Activated T-helper 1 cell treated with anti-CD3 and anti-CD28 coated beads, Interleukin-2, amount 50 U/mL, for 16 hours (primary cell): Measurements from ENCODE around the gene RASGRP2.
A peak's percentile ranks its signal among the peaks of the same experiment; 100 is the strongest.

Experiments
- DNase-seq, 2 donors: peaks; one replicate each; pipeline ENCODE4 v3.0.0-alpha.2; 2020; ENCODE audit warnings: low read depth in 1 of 2, low spot score in 1 of 2

Gene RASGRP2

DNA sequence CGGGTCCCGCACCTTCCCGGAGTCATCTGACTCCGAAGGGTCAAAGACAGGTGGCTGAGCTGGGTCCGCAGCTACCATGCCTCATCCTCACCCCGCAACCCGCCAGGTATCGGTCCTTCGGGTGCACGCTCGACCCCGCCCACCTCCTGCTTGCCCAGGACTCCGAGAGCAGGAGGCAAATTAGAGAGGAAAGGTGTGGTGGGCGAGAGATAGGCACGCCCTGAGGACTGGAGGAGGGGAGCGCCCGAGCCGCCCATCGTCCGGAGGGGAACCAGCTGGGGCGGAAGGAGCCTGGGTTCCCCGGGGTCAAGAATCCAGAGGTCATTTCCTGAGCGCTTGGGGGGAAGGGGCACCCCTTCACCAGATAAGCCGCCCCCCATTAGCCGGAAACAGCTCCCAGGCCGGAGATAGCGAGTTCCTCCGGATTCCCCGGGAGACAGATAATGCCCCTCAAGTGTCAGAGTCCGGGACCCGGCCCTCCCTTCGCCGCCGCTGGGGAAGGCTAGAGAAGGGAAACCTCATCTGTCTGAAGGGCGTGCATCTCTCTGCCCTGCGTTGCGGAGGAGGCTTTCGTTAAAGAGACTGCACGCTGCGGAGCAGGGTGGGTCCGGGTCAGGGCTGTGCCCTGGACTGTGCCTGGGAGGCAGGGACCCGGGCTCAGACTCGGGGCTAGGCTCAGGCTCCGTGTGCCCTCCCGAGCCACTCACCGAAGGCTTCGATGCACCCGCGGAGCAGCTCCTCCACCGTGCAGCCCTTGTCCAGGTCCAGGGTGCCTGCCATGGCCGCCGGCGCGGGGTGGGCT is 1.7 kb downstream of the RASGRP2 start:
- DNase-seq: no peak

DNA sequence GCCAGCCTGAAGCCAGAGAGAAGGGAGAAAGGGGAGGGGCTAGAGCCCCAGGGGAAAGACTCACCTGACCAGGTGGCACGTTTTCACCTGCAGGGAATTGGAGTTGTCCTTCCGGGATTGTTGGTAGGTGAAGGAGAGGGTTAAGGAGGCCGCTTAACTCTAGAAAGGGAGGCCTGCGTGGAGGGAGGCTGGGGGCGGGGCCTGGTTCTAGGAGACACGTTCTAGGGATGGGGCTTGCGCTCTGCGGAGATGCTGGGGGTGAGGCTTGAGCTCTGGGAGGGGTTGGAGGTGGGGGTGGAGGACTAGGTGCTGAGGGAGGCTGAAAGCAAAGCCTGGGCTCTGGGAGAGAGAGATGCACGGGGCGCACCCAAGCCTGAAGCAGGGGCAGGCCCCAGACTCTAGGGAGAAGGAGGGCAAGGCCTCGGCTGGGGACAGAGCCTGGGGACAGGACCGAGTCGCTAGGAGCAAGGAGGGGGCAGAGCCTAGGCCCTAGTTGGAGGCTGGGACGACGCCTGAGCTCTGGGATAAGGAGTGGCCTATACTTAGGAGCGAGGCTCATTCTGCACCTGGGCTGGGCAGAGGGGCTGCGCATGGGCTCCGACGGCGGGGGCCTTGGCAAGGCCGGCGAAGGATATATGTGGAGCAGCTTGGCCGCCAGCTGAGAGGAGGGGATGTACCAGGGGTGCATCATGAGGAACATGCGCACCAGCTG is 2.4 kb downstream of the RASGRP2 start:
- DNase-seq: no peak

DNA sequence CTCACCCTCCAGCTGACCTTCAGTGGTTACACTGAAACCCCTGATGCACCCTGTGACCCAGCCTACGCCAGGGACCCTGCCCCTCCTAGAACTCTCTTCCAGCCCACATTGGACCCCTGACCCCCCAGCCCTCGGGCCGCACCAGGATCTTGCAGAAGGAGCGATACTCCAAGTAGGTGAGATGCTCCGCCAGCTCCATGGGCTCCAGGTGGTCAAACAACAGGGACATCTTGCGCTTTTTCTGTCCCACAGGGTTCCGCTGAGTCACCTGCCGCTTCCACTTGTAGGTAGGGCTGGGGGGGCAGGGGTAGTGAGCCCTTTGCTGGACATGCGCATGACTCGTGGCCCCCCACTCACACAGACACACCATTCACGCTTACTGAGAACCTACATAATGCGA is 4.1 kb downstream of the RASGRP2 start:
- DNase-seq: no peak

DNA sequence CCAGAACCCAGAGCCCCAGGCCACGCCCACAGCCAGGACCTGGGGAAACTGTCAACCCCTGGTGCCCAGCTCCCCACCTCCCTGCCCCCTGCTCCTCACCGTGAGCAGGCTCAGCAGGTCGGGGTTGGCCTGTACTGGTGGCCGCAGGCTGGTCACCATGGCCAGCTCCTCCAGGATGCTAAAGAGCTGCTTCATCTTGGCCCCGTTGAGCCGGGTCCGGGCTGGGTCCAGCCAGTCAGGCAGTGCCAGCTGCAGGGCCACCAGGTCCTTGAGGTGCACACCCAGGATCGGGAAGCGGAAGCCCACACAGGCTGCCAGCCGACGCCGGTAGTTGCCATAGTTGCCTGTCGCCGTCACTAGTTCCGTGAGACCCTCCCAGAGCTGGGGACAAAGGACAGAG is 7.3 kb downstream of the RASGRP2 start:
- no peak for DNase-seq

DNA sequence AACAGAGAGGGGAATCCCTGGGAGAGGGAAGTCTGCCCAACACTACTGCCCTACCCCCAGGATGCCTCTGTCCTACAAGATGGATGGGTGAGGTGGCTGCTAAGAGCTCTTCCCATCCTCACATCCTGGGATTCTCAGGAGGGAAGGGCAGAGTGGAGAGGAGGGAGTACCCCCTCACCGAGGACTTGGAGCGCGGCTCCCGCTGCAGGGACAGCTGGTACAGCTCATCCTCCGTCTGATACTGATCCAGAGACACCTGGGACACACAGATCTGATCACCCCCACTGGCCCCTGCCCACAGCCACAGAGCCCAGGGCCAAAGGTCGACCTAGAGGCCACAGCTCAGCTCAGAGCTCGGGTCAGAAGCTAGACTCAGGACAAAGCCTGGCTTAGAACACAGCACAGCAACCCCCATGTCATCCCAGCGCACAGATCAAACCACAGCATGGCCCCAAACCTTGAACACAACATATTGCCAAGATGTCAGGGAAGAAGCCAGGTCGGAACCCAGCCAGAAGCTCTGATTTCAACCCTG is 8.2 kb downstream of the RASGRP2 start:
- DNase-seq: no peak

DNA sequence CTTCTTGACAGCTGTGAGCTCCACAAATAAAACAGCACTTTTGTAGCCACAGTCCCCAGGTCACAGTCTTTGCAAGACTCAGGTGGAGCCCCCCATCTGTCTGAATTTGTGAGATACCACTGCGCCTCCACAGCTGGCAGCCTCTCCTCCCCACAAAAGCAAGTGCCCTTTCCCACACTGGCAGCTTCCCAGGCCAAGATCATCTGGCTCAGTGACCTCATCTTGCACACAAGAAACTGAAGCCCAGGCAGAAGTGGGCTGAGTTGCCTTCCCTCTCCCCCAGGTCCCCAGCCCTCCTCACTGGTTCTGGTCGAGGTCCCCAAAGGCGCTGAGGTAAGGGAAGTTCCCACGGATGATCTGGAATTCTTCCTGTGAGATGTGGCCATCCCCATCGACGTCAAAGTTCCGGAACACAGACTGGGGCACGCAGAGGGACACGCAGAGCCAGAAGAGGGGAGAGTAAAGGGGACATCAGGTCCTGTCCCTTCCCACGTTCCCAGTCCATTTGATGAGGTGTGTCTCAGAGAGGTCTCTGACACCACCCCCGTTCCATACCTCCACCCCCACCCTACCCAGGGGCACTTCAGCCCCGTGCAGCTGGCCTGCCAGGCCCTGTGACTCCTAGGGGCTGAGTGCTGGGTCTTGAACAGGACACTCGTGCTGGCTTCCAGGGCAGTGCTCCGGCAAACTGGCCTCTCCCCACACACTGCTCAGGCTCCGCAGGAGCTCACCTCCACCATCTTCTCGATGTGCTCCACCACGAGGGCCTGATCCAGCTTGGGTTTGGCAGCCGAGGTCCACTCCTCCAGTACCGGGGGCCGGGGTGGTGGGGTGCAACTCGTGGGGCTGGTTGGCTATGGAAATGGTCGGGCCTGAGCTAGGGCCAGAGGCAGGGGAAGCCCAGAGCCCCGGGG is 8.9 kb downstream of the RASGRP2 start:
- no peak for DNase-seq

DNA sequence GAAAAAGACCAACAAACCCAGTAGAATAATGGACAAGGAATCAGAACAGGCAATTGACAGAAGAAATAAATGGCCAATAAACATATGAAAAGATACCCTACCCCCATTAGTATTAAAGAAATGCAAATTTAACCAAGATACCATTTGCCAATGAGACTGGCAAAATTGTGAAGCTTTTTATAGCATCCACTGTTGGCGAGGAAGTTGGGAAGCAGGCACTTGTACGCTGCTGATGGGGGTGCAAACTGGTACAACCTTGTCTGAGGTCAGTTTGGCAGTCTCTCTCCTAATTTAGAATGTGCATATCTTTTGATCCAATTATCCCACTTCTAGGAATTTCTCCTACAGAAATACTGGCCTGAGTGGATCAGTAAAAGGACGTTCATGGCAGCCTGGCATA is 12.3 kb downstream of the RASGRP2 start:
- DNase-seq: no peak

DNA sequence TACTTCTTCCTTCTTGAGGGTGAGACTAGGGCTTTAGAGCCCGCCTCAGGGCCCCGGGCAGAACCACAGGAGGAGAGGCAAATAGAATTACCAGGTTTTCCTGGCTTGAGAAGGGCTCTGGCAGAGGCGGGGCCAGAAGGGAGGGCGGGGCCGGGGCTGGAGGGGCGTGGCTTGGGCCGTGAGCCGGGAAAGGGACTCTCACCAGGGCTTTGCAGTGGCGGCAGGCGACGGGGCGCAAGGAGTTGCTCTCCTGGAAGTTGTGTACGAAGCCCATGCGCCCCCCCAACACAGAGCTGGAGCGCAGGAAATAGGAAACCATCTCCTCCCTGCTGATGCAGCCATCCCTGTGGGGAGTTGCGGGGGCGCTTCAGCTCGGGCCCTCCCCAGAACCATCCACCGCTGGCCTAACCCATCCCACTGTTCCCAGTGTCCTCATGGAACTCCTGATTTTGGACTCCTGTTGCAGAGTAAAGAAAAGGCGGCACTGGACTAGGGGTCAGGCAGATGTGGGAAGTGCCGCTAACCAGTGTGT is 14.0 kb downstream of the RASGRP2 start:
- DNase-seq: no peak

DNA sequence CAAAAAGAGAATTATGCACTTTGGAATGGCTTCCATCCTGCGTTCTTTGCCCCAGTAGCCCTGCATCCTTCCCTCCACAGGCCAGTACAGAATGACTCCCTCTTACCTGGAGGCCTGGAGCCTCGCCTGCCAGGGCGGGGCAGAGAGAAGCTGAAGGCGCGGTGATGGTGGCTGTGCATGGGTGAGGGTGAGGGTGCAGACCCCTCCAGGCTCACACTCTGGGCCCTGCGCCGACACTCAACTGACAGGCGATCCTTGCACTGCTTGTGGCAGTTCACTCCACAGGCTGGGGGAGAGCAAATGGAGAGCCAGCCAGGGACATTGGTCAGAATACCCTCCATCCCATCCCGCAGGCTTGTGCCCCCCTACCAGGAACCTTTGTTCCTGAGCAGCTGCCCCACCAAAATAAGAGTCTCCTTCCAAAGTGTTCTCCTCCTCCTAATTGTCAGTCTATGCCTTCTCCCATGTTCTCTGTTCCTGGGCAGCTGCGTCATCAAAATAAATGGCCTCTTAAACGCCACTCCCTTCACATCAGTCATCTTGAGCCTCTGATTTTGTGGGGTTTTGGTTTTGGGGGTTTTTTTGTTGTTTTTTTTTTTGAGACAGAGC is 15.1 kb downstream of the RASGRP2 start:
- DNase-seq: no peak

DNA sequence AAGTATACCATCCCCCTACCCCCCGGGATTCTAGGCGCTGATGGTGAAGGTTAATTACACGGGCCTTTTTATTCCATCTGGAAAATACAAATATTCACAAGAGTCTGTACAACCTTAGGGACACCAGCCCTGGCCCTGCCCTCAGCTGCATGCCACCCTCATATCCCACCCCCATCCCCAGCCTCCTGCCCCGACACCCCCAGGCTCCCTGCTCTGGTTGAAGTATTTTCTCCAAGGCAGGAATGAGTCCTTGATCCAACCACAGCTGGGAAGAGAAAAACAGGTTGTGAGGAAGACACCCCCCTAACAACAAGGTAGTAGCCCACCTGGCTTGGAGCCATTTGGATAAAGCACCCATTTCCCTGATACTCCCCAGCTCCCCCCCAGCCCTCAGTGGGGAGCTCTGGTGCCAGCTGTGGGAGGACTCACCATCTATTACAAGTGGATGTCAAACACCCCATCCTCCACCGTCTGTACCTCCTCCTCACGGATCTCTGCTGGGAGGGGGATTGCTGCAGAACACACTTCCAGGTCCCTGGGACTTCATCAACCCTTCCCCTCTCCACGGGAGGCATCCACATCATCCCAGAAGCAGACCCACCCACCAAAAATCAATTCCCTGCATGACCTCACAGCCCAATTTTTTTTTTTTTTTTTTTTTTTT is 16.9 kb downstream of the RASGRP2 start:
- DNase-seq: no peak

DNA sequence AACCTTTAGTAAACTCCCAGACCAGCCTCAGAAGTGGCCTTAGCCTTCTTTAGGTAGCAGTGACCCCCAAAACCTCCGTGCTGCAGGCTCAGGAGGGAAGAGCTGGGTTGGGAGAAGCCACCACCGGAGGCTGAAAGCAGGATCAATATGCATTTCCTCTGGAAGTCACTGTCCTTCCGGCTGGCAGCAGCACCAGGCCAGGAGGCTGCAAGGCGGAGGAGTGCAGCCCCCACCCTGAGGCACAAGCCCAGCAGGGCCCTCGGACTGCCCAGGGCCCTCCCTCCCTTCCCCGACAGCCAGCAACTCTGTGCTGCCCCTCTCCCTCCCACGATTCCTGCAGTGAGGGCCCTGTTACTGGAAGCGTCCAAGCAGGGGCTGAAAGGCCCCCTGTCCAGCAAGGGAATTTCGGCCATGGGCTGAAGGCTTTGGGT is 17.7 kb downstream of the RASGRP2 start:
- no peak for DNase-seq

DNA sequence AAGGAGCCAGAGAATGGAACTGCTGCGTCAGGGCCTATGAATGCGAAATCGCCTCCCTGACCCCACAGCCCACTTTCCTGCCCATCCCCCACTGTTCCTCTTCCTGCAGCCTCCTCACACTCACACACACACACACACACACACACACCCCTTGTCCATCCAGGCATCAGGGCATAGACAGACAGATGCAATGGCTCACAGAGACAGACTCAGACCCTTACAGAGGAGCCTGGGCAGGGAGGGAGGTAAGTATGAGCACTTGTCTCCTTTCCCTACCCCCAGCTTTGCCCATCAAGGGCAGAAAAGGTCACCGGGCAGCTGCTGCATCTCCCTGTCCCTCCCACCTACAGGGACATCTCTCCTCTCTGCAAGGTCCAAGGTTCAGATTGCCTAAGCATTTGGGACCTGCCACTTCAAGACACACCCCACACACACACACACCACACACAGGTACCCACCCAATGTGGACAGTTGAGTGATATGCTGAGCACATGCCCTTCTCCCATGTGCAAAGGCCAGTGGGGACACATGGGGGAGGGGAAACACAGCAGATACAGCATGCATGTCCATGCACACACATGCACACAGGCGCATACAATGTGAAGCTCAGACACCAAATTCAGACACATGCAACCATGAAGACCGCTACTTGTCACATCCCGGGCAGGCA is 18.9 kb downstream of the RASGRP2 start:
- no peak for DNase-seq

DNA sequence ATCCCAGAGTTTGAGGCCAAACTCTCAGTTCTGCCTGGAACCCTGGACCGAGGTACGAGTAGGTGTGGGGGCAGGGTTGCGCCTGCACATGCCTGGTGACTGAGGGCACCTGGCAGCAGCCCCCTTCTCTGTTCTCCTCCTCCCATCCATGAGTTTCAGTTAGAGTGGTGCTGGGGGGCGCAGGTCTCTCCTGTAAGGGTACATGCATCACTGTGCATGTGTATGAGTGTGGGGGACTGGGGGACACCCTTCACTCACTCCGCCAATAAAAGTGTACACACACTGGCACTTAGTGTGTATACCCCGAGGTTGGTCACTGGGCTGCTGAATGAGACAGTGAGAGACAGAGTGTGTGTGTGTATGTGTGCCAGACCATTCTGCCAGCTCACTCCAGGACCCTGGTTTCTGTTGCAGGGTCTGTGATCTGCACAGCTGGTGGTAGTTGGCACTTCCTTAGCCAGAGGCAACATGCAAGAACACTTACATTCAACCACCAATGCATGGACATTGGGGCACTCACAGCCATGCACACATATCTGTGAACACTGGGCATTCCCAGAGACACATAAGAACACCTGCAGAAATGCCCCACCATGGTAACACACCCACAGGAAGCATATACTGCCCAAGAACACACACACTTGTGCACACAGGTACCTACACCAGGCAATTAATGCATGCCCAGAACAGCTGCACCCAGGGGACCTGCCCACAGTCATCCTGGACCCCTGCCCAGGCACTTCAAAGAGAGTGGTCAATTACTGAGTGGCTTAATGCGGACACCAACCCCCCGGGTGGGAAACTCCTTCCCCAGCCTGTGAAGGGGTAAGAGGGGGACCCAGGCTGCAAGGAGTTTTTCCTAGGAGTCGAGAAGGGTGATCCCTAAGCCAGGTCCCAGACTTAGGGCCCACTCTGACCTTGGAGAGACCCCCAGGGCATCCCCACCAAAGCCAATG is 19.8 kb downstream of the RASGRP2 start:
- DNase-seq: no peak

DNA sequence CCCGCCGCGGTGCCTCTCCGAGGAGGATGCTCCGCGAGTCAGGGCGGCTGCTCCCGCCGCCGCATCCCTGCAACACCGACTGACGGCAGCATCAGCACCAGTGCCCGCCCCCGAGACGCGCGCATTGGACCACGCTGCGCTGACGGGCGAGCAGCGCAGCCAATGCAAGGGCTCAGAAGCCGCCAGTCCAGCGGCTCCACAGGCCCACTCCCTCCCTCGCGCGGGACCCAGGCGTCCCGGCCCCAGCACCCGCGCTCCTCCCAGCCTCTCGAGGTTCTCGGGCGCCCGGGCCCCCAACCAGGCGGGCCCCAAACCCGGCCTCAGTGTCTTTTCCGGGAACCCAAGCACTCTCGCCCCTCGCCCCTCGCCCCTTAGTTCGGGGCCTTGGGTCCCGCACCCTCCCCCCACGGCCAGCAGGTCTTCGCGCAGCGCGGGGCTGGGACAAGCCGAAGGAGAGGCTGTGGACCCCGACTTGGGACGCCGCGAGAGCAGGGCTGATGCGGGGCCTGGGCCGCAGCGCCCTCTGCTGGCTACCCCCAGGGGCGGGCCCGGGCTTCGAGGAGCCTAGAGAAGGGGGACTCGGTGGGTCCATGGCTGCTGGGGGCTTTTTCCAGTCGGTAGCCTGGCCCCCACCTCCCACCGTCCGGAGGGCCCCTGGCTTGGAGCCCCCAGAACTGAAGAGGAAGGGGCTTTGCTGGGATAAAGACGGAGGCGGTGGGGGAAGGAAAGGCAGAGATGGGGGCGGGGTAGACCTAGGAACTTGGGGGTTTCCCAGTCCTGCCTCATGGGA is 20.6 kb downstream of the RASGRP2 start, which contains the start of gene NRXN2:
Gene NRXN2 (minus strand): TSS at position 81 of the 790 bp plus-strand sequence. CDS start 9,498 bp downstream, outside the sequence.
- peak; percentile 70 to 76 for DNase-seq

DNA sequence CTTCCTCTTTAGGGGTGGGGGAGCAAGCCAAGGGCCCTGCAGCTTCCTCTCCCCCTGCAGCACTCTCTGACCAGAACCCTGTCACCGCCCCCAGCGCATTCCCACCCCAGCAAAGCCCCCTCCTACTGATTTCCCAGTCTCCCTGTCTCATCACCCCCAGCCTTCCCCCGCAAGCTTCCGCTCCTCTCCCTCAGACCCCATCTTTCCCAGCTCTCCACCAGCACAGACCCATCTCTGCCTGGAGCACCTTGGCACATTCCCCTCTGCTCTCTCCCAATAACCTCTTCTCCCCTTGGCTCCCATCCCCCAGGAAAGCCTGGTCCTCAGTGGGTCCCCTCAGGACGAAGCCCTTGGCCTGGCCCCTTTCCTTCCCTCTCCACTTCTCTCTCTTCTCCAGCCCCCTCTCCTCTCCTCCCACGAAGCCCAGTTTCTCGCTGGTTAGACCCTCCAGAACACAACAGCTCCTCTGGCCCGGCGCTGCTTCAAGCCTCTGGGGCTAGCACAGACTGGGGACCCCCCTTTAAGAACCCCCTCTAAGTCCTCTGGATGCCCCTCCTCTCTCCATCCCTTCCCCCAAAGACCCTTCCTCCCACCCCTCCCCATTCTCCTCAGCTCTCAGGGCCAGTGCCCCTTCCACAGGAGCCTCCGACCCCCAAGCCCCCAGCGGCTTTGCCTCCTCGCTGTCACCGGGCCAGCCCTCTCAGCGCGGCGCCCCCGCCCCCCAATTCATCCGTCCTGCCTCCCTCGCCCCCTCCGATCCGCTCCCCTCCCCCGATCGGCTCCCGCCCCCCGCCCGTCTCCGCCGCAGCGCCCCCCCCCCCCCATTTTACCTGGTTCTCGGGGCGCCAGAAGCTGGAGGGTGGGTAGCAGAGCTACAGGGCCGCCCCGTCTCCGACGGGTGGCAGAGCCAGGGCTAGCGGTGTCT is 21.5 kb downstream of the RASGRP2 start:
- DNase-seq: no peak

DNA sequence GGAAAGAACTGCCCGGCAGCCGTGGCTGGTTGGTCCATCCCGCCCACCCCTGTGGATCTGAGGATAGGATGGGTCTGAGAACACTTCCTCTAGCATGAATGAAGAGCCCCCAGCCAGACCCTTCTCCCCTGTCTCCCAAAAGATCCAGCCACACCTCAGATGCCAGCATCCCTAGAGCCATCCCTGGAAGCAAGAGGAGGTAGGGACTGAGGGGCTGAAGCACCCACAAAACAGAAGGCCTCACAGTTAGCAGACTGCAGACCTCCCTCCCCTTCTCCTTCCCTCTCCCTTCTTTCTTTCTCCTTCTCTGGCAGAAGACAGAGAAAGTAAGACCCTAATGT is 22.6 kb downstream of the RASGRP2 start:
- DNase-seq: no peak
